GM10266 (cell line): ENCODE data around the gene GALNT18.

Source experiments
- DNase-seq: peaks from one replicate; pipeline ENCODE4 v3.0.0; 2012; ENCODE audit errors: extremely low spot score
- TF ChIP-seq, protein P1 (sequence below): IDR thresholded peaks from 2 replicates; pipeline ENCODE4 v1.5.1; 2012; ENCODE audit warnings: mild to moderate bottlenecking, low read depth; ENCODE audit not compliant: control insufficient read depth, insufficient read depth; ENCODE audit errors: missing control alignments

The GALNT18 gene

DNA sequence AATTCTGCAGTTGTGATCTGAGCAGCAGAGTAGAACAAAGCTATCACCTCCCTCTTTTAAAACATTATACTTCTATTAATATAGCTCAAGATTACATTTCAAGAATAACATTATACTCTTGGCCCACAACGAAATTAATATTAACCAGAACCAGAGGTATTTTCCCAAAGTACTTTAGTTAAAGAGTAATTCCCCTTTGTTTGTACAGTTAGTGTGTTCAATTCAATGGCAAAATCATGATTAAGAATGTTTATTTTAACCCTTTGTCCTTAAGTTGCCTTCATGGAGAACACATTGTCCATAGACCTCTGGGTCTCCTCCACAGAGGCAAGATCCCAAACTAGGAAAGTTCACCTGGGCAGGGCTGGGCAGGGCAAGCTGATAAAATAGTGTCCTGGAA is 180.7 kb downstream of the GALNT18 start:
- no peak for DNase-seq
- TF ChIP-seq, protein P1, sequence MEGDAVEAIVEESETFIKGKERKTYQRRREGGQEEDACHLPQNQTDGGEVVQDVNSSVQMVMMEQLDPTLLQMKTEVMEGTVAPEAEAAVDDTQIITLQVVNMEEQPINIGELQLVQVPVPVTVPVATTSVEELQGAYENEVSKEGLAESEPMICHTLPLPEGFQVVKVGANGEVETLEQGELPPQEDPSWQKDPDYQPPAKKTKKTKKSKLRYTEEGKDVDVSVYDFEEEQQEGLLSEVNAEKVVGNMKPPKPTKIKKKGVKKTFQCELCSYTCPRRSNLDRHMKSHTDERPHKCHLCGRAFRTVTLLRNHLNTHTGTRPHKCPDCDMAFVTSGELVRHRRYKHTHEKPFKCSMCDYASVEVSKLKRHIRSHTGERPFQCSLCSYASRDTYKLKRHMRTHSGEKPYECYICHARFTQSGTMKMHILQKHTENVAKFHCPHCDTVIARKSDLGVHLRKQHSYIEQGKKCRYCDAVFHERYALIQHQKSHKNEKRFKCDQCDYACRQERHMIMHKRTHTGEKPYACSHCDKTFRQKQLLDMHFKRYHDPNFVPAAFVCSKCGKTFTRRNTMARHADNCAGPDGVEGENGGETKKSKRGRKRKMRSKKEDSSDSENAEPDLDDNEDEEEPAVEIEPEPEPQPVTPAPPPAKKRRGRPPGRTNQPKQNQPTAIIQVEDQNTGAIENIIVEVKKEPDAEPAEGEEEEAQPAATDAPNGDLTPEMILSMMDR = no peak

DNA sequence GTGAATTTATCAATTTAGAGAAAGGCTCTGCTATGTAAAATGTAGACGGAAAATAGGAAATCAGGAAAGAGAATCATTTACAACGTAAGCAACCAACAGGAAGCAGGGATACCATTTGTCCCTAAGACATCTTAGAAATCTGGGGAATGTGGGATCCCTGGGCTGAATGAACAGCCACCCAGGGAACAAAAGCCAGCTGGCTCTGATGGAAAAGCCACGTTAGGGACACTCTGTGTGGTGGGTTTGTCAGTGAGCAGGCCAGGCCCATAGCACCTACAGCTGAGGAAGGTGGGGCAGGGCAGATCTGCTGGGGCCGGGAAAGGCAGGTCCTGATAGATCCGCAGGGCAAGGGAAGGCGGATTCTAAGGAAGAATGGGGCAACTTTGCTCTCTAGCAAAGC is 181.7 kb downstream of the GALNT18 start:
- DNase-seq = no peak
- TF ChIP-seq, protein P1 = no peak

DNA sequence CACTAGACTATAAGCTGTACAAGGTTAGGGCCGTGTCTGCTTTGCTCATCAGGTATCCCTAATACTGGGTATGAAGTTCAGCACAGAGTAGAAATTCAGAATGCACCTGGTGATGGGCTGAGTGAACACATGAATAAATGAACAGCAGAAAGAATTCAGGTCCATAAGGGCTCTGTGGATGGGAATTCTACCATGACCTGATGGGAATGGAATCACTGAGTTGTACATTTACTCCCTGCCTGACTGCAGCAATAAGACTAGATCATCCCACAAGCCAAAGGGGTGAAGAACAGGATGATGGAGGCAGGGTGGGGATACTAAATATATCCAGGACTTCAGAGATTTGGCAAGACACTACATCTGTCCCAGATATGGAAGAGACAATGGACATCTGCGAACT is 182.2 kb downstream of the GALNT18 start:
- no peak for DNase-seq
- TF ChIP-seq, protein P1 = no peak

DNA sequence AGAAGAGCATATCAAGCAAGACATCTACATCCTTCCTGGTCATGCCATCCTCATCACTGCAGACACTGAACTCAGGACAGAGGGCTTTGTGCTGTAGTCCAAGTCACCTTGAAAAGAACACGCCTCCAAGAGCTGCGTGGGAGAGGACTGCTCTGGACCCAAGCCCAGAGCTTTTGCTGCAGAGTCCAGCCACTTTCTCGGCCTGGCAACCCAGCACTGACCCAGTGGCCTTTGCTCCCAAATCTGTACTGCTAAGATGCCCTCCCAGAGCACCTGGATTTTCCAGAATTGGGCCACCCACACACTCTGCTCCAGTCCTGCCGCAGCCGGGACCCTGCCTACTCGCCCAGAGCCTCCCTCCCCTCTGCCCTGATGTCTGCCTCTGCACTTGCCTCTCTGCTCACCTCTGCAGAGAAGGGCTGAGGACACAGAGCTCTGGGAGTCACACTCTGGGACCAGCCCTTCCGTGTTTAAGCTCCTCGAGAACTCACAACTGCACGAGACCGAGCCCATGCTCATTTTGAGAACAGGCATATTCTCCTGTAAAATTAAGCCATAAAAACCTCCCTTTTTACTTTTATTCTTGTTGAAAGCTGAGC is 185.0 kb downstream of the GALNT18 start:
- TF ChIP-seq, protein P1 = no peak
- no peak for DNase-seq

DNA sequence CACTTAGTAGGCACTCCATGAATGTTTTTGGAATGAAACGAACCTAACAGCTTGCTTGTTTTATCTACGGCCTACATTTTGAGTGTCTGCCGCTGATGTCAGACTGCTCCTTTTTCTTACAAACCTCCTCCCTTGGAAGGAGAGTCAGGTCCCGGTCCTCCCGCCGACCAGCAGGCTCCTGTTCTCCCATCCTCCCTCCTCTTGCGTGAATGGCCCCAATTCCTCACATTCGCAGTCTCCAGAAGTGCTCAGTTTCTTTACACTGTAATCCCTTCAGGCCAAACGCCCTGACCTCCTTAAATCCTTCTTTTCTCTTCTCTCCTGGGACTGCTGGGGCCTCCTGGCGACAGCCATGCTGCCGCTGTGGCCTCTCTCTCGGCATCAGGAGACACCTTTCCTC is 186.2 kb downstream of the GALNT18 start:
- no peak for DNase-seq
- TF ChIP-seq, protein P1 = no peak

DNA sequence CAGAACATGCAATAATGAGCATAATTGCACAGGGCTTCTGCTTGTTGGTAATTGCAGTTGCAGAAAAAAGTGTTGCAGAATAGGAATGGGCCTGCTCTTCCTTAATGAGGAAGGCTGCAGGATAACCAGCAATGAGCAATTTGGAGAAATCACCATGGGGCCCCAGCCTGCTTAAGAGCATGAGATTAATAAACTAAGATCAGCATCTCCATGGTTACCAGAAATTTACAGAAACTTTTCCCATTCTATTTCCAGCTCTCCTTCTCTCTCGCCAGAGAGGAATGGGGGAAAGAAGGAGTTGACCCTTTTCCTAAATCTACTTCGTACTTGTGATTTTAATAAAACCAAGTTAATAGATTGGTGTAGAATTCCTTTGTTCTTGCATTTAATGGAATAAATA is 187.8 kb downstream of the GALNT18 start:
- TF ChIP-seq, protein P1 = no peak
- DNase-seq = no peak

DNA sequence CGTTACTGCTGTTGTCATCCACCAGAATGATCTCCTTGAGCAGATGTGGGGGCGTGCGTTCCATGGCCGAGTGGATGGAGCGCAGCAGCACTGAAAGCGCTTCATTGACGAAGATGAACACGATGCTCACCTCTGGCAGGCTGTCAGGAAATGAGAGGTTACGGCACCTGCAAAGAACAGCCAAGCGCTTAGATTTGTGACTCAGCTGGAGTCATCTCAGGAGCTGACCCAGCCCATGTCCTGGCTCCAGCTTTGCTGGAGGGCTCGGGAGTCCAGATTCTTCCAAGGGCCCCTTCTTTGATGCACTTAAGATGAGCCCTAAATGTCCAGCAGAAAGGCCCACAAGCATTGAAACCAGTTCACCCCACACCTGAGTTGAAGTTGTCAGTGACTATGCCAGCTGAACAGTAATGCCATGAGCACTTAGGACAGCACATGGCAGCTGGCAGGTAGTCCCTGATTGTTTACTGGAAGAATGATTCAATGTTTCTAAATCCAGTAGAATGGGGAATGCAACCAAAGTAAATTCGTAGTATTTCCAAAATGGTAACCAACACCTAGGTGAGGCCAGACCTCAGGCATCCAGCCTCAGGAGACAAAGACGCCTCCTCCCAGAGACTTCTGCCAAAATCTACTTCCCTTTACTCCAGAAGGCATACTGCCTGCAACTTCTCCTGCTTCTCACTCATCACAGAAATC is 189.0 kb downstream of the GALNT18 start:
- TF ChIP-seq, protein P1 = no peak
- no peak for DNase-seq
